ENCODE data around the gene C2orf92. TPM values are rescaled to one million over a fixed set of nuclear protein-coding genes. Genes with fewer than 3 reads are reported as not detected.

The C2orf92 gene
- total RNA-seq, 1 experiment from 2014 or later, result 6.9 TPM

DNA sequence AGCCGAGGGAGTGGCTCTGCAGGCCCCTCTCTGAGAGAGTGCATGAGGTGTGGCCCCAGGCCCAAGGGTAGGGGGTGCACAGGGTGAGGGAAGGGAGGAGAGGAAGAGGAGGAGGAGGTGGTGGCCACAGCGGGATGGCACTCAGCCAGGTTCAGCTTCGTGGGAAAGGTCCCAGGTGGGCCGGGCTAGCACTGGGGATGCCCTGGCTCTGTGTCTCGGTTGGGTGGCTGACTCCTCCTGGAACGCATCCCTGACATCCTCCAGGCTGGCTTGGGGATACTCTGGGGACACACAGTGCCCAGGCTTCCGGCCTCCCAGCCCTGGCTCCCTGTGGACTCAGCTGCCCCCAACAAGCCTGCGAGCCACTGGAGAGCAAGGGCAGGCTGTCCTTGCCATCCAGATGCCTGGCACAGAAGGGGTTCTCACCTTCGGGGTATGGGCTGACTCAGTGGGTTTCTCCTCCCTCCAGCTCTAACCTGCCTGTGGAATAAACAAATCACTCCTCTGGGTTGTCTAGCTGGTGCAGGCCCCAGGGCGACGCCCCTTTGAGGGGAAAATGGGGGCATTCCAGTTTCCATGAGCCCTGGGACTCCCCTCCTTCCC, 43.3 kb downstream of the C2orf92 start:
- no peak overlapping the region for H3K4me3 Mint-ChIP-seq (ENCODE audit: low read depth, unreplicated experiment)
- no peaks in the 10 kb centered on the region for H3K4me1 Mint-ChIP-seq (ENCODE audit: low read depth, unreplicated experiment)
- BruUV-seq (replicated peaks), result no TSS peak
- no peak for DNase-seq
- TF ChIP-seq, protein P1, sequence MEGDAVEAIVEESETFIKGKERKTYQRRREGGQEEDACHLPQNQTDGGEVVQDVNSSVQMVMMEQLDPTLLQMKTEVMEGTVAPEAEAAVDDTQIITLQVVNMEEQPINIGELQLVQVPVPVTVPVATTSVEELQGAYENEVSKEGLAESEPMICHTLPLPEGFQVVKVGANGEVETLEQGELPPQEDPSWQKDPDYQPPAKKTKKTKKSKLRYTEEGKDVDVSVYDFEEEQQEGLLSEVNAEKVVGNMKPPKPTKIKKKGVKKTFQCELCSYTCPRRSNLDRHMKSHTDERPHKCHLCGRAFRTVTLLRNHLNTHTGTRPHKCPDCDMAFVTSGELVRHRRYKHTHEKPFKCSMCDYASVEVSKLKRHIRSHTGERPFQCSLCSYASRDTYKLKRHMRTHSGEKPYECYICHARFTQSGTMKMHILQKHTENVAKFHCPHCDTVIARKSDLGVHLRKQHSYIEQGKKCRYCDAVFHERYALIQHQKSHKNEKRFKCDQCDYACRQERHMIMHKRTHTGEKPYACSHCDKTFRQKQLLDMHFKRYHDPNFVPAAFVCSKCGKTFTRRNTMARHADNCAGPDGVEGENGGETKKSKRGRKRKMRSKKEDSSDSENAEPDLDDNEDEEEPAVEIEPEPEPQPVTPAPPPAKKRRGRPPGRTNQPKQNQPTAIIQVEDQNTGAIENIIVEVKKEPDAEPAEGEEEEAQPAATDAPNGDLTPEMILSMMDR (IDR thresholded peaks at IDR 0.05; ENCODE audit: unreplicated experiment), result no peak
- H3K36me3 Mint-ChIP-seq (ENCODE audit: insufficient read depth, unreplicated experiment), result no peaks in the 10 kb centered on the region
- H3K9me3 Mint-ChIP-seq (ENCODE audit: low read depth, unreplicated experiment), result no peaks in the 10 kb centered on the region
- H3K27me3 Mint-ChIP-seq (ENCODE audit: unreplicated experiment), result peaks cover 64% of the 10 kb centered on the region
- CTCF ChIA-PET, result no interaction called here
- H3K27ac Mint-ChIP-seq (ENCODE audit: unreplicated experiment), result no peak overlapping the region
- intact Hi-C loops (cut with micrococcal nuclease; ENCODE audit: unreplicated experiment), result no loop called here

GRCh38 chr2:97713296-97714083, 44.0 kb downstream of the C2orf92 start, which contains the start of gene ZAP70:
ZAP70 (plus strand) TSS chr2:97713576; CDS start chr2:97724037, 10,461 bp downstream.
- H3K36me3 Mint-ChIP-seq (ENCODE audit: insufficient read depth, unreplicated experiment), result no peaks in the 10 kb centered on the region
- H3K4me3 Mint-ChIP-seq (ENCODE audit: low read depth, unreplicated experiment), result no peak within 1 kb of the TSS
- no peak for DNase-seq
- intact Hi-C loops (cut with micrococcal nuclease; ENCODE audit: unreplicated experiment), result no loop called here
- no peak within 1 kb of the TSS for H3K27ac Mint-ChIP-seq (ENCODE audit: unreplicated experiment)
- H3K27me3 Mint-ChIP-seq (ENCODE audit: unreplicated experiment), result peaks cover 69% of the 10 kb centered on the region
- CTCF ChIA-PET, result no interaction called here
- H3K9me3 Mint-ChIP-seq (ENCODE audit: low read depth, unreplicated experiment), result no peaks in the 10 kb centered on the region
- H3K4me1 Mint-ChIP-seq (ENCODE audit: low read depth, unreplicated experiment), result no peaks in the 10 kb centered on the region
- BruUV-seq (replicated peaks), result no TSS peak
- TF ChIP-seq, protein P1 (IDR thresholded peaks at IDR 0.05; ENCODE audit: unreplicated experiment), result no peak

DNA sequence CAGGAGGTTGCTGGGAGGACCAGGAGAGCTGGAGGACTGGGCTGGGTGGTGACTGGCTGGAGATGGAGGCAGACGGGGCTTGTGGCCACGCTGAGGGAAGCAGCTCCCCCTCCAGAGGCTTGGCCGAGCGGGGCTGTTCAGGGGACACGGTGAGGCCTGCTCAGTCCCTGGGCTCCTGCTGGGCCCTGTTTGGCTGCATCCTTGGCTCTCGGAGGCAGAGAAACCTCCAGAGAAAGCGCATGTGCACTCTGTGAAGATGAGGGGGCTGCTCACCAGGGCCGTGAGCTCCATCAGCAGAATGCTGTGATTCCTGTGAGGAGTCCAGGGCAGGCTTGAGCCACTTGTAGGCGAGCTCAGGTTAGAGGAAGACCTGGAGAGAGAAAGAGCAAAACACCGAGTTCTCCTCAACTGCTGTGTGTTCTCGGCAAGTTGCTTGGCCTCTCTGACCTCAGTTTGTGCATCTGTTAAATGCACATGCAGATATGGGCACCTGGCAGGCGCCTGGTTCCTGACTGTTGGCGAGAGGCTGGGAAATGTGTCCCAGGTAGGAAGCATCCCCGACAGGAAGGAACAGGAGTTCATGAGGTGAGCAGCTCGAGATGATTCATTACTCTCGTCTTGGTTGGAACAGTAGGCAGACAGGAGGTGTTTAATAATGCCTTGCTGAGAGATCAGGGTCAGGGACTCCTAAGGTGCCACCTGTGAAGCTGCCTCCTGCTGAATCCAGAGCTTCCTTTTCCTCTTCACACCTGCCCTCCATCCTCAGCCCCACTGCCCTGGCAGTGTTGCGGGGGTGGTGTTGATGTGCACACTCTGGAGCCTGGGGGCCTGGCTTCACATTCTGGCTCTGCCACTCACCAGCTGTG, 44.8 kb downstream of the C2orf92 start:
- no TSS peak for BruUV-seq (replicated peaks)
- CTCF ChIA-PET, result no interaction called here
- Mint-ChIP-seq H3K4me1 (ENCODE audit: low read depth, unreplicated experiment) (no peaks in the 10 kb centered on the region), H3K27me3 (ENCODE audit: unreplicated experiment) (peaks cover 77% of the 10 kb centered on the region), H3K9me3 (ENCODE audit: low read depth, unreplicated experiment) (no peaks in the 10 kb centered on the region), H3K36me3 (ENCODE audit: insufficient read depth, unreplicated experiment) (no peaks in the 10 kb centered on the region), H3K4me3 (ENCODE audit: low read depth, unreplicated experiment) (no peak overlapping the region), H3K27ac (ENCODE audit: unreplicated experiment) (no peak overlapping the region)
- TF ChIP-seq, protein P1 (IDR thresholded peaks at IDR 0.05; ENCODE audit: unreplicated experiment), result no peak
- DNase-seq, result no peak
- intact Hi-C loops (cut with micrococcal nuclease; ENCODE audit: unreplicated experiment), result no loop called here

DNA sequence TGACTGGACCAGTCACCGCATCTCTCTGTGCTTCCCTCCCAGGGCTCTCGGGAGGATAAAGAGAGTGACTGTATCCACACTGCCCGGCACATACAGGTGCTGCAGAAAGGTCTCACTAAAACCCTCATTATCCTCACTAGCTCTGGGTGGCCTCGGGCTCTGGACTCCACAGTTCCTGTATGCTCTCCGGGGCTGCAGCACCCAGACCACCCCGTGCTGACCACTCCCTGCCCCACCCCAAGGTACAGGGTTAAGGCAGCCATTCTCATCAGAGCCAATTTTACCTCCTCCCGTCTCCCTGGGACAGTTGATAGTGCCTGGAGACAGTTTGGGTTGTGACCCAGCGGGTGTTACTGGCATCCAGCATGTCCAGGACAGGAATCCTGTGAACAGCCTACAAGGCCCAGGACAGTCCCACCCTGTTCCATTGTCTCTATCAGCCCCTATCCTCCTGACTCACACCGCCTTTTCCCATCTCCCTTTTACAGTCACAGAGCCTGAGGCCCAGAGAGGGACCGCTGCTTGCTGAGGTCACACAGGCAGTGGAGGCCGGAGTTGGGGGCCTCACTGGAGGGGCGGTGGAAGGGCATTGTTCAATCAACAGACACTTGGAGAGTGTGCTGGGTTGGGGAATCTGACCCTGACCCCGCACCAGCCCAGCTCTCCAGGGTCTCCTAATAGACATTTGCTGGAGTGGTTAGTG, 45.6 kb downstream of the C2orf92 start:
- no TSS peak for BruUV-seq (replicated peaks)
- no peaks in the 10 kb centered on the region for H3K36me3 Mint-ChIP-seq (ENCODE audit: insufficient read depth, unreplicated experiment)
- no peaks in the 10 kb centered on the region for H3K9me3 Mint-ChIP-seq (ENCODE audit: low read depth, unreplicated experiment)
- H3K4me3 Mint-ChIP-seq (ENCODE audit: low read depth, unreplicated experiment), result no peak overlapping the region
- no peaks in the 10 kb centered on the region for H3K4me1 Mint-ChIP-seq (ENCODE audit: low read depth, unreplicated experiment)
- TF ChIP-seq, protein P1 (IDR thresholded peaks at IDR 0.05; ENCODE audit: unreplicated experiment), result no peak
- intact Hi-C loops (cut with micrococcal nuclease; ENCODE audit: unreplicated experiment), result no loop called here
- peaks cover 77% of the 10 kb centered on the region for H3K27me3 Mint-ChIP-seq (ENCODE audit: unreplicated experiment)
- no peak overlapping the region for H3K27ac Mint-ChIP-seq (ENCODE audit: unreplicated experiment)
- DNase-seq, result no peak
- CTCF ChIA-PET, result no interaction called here
